ENCODE data around the gene SPON1.

Gene SPON1

GRCh38 chr11:13944911-13945425 lies 17.6 kb upstream of the SPON1 start:
- DNase-seq (ENCODE audit: low read depth) = no peak

DNA sequence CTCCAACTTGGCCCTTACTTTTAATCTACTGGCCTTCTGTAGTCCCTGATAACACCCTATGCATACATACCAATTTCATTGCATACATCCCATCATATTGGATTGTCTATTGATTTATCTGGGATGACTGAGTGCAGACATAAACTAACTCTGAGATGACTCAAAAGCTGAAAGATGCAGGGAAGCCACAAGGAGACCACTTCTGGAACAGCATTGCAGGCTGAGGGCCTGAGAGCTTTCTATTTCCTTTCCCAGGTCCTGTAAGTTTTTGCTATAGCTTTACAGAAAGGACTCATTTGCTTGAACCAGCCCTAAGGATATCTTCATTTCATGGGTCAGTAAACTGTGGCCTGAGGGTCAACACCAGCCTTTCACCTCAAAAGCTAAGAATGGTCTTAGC lies 15.1 kb upstream of the SPON1 start:
- DNase-seq (ENCODE audit: low read depth) = no peak

DNA sequence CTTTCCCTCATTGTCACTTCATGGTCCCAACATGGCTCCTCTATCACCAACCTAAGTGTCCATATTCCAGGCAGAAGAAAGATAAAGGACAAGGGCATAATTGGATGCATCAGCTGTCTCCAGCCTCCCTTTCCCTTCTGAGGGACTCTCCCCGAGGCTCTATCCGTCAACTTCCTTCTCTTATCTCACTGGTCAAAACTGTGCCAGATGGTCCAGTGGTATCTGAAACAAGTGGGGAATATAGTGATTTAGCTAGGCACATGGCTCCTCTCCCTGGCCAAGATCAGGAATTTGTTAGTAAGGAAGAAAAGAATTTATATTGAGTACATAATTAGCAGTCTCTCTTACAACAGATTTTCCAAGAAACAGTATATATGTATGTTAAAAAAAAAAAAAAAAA lies 12.6 kb upstream of the SPON1 start:
- no peak for DNase-seq (ENCODE audit: low read depth)

DNA sequence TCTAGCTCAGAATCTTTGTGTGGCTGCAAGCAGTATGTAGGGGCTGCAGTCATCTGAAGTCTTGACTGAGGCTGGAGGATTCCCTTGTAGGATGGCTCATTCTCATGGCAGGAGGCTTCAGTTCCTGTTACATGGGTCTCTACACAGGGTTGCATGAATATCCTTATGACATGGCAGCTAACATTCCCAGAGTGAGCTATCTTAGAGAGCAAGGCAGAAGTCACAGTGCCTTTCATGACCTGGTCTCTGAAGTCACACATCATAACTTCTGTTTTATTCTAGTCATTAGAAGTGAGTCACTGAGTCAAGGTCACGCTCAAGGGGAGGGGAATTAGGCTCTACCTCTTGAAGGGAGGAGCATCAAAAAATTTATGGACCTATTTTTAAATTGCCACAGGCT lies 10.3 kb upstream of the SPON1 start:
- DNase-seq (ENCODE audit: low read depth) = no peak

GRCh38 chr11:13952668-13953067 lies 9.9 kb upstream of the SPON1 start:
- no peak for DNase-seq (ENCODE audit: low read depth)

- DNase-seq (ENCODE audit: low read depth) = no peak
Observed at GRCh38 chr11:13954591-13954990, 7.9 kb upstream of the SPON1 start.

GRCh38 chr11:13955971-13956421 lies 6.5 kb upstream of the SPON1 start:
- no peak for DNase-seq (ENCODE audit: low read depth)

DNA sequence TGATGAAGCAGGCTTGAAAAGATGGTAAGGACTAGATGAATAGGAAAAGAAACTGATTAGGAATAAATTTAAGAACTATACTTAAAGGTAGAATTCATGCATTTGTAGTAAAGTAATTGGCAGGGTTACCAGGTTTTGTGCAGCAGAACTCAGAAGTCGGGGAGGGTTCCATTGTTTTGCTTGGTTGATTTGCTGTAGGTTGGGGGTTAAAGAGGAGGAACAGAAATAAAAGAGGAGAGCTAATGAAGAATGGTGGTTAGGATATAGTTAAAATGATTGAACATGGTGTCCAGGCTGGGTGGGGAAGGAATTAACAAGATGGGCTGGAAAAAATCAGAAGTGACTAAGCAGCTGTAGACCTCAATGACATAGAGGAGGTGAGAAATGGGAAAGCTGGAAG lies 5.5 kb upstream of the SPON1 start:
- DNase-seq (ENCODE audit: low read depth) = no peak

DNA sequence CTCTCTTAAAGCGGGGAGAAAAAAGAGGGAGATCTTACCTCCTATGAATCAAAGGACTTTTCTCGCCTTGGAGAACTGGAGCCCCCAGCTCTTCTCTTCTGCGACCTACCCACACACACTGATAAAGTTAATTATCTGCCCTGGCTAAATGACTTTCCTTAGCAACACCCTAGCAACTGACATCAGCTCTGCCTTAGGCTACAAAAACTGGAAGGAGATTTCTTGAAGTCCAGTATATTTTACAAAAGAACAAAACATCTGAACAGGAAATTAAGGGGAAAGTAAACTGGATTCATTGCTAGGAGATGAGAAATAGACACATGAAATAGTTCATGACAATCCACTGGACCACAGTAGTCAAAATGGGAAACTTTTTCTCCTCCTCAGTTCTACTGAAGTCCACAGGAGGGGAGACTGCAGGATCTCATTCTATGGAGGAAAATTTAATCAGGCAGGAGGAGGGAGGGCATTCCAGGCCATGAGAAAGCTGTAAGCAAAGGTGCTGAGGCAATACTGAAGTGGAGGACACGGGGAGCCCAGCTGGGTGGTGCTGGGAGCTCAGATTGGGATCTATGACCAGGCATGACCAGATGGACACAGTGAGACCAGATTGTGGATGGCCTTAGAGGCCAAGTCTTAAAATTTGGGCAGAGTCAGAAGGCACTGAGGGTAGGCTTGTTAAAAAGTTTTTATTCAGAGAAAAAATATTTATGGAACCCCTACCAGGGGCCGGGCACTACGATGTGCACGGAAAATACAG lies 3.7 kb upstream of the SPON1 start:
- no peak for DNase-seq (ENCODE audit: low read depth)

DNA sequence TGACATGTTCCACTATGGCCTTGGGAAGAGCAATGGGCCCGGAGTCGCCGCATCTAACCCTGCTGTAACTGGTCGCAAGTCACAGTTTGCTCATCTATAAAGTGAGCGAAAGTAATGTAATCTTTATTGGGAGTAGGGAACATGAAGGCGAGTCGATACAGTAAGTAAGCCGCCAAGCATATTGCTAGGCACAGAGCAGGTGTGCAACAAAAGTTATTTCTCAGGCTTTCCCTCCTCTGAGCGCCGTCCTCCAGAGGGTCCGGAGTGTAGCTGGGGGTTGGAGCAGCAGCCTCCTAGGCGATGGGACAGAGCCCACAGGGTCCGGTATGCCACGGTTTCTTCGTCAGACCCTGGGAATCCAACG lies 343 bp upstream of the SPON1 start:
- DNase-seq (ENCODE audit: low read depth) = no peak

GRCh38 chr11:13963169-13963948 lies 836 bp downstream of the SPON1 start:
- no peak for DNase-seq (ENCODE audit: low read depth)

DNA sequence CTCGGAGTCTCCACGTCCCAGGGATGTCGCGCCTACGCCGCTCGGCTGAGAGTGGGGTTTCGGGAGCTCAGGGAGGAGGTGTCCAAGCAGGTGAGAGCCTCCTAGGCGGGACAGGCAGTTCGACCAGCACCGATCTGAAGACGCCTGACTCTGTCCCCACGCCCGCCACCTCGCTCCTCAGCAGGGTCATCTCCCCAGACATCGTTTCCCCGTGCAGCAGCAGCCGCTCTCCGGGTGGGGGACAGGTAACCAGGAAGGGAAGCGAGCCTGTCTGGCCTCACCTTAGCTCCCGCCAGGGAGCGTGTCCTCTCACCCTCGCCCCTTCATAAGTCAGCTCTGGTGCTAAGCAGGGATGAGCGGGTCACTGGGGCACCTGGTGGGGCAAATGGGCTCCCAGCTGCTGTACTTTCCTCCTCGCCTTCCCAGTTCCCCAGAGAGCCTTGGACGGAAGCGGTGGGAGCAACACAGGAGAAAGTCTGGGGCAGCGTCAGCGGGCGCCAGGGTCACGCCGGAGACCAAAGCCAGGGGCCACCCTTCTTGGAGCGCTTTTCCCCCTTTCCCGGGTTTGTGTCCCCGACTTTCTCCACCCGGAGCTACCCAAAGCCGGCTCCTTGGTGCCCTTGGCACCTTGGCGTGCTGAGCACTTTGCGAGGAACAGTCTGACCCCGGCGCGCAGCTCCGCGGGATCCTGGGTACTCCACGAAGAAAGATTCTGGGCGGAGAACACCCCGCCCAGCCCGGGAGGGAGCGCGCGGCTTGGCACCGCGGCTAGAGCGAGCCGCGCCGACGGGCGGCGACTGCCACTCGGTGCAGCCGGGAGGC lies 1.6 kb downstream of the SPON1 start:
- no peak for DNase-seq (ENCODE audit: low read depth)

DNA sequence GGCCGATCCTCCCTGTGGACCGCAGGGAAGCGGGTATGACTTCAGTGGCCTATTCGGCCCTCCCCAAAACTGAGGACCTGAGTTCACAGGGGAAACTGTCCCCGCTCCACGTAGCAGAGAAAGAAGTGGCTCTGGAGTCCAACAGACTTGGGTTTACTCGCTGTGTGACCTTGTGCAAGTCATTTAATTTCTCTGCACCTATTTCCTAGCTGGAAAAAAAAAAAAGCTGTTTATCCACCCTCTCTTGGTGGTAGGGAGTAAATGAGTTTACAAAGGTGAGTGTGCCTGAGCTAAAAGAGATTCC lies 2.2 kb downstream of the SPON1 start:
- DNase-seq (ENCODE audit: low read depth) = no peak

GRCh38 chr11:13965337-13965736 lies 2.8 kb downstream of the SPON1 start:
- DNase-seq (ENCODE audit: low read depth) = no peak

GRCh38 chr11:13966013-13966412 lies 3.5 kb downstream of the SPON1 start:
- DNase-seq (ENCODE audit: low read depth) = no peak

GRCh38 chr11:13966486-13966885 lies 4.0 kb downstream of the SPON1 start:
- DNase-seq (ENCODE audit: low read depth) = no peak

- DNase-seq (ENCODE audit: low read depth) = no peak
Observed at GRCh38 chr11:13970986-13971385, 8.5 kb downstream of the SPON1 start.

DNA sequence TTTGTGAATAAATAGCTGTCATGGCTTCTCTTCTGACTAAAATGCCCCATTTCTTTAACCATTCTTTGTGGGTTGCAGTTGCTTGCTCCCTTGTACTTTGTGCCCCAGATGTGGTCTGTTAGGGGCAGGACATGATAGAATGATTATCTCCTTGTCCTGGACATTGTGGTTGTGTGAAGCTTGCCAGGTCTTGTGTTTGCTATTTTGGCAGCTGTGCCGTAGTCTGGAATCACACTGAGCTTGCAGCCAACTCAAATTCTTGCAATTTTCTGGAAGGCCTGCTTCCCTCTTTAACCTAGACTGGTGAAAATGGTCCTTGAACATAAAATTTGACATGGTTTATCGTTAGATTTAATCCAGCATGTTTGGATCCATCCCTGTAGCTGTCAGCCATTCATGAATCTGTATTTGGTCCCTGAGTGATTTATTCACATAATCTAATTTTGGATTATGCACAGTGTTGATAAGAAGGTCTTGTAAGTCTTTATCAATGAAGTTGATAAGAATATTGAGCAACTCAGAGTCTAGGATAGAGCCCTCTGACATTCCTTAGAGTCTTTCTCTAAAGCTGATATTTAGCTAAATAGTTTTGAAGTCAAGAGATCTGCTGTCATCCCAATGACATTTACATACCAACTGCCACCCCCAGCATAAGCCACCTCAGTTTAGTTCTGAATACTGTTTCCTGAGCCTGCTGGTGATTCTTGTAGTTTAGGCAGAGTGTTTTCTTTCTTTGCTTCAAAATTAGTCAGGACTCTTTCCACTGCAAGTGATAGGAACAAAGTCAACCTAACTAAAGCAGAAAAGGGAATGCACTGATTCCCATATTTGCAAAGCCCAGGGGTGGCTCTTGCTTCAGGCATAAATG lies 9.8 kb downstream of the SPON1 start:
- DNase-seq (ENCODE audit: low read depth) = no peak

GRCh38 chr11:13972944-13973343 lies 10.4 kb downstream of the SPON1 start:
- no peak for DNase-seq (ENCODE audit: low read depth)

- DNase-seq (ENCODE audit: low read depth) = no peak
Observed at GRCh38 chr11:13974631-13975030, 12.1 kb downstream of the SPON1 start.

GRCh38 chr11:13983081-13983751 lies 20.7 kb downstream of the SPON1 start:
- DNase-seq (ENCODE audit: low read depth) = no peak
